ENCODE data around the gene ERMP1.

Gene ERMP1

DNA sequence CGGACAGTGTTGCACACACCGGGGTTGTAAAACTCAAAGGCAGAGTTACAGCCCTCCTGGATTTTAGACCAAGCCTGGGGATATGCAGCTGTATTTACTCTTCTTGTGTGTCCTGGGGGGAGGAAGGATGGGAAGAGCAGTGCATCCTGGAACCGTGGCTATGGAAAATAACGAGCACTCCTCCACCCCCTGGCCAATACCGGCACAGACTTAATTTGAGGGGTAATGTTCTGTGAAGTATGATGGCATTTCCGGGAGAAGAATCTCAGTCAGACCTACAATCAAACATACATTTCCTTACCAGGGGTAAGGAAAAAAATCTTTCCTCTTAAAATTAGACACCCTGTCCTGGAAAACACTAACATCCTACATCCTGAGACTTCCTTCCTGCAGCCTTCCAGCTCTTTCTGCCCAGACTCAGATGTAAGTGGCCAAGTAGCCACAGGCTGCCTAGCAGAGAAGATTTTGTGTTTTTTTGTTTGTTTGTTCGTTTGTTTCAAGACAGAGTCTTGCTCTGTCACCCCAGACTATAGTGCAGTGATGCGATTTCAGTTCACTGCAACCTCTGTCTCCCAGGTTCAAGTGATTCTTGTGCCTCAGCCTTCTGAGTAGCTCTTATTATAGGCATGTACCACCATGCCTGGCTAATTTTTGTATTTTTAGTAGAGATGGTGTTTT, 11.0 kb upstream of the ERMP1 start:
- Histone ChIP-seq H3K27ac (ENCODE audit: insufficient read depth, low read depth, low read length, poor library complexity, severe bottlenecking) (no peak overlapping the region), H3K36me3 (ENCODE audit: control insufficient read depth, insufficient read depth, low read length) (no peaks in the 10 kb centered on the region), H3K9me3 (ENCODE audit: control insufficient read depth, low read length) (no peaks in the 10 kb centered on the region), H3K4me1 (ENCODE audit: control insufficient read depth, insufficient read depth, low read length) (peaks cover 6% of the 10 kb centered on the region), H3K4me3 (ENCODE audit: insufficient read depth, low read depth, low read length) (no peak overlapping the region), H3K27me3 (ENCODE audit: control insufficient read depth, insufficient read depth, low read length, poor library complexity, severe bottlenecking) (no peaks in the 10 kb centered on the region)
- WGBS, 2 experiments, result 78 to 79% methylated on average over 5 to 7 of the region's 8 CpGs

DNA sequence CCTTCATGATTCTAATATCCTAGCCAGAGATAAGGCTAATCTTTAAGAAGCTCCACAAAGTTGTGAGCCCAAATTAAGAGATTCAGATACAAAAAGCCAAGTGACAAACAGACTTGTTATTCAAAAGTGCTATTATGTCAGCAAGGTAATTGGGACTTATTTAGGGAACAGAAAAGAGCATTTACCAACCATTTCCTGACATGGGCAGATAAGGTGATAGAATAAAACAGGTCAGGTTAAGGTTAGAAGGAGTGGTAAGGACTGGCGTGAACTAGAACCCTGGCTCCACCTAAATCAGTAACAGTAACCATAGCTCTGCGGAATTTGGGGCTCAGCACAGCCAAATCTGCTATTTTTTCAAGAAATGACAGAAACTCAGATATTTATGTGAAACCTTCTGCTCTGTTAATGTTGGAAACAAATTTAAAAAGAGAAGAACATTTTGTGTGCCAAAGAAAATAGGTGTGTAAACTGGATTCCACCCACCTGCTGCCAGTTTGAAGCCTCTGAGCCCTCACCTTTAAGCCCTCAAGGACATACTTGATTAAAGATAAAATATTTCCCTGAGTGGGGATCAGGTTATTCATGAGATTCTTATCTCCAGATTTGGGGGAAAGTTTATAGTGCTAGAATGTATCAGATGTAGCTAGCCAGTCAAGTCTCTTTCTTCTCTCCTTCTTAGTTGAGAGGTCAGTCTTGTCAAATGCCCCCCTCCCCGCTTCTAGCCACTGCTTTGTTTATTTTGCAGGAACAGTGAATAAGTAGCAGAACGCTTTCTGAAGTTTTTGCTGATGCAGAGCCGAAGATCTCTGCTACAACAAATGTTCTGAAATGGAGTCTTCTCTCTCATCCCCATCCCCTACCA, 10.2 kb upstream of the ERMP1 start:
- H3K4me3 ChIP-seq (ENCODE audit: insufficient read depth, low read depth, low read length), result no peak overlapping the region
- H3K36me3 ChIP-seq (ENCODE audit: control insufficient read depth, insufficient read depth, low read length), result no peaks in the 10 kb centered on the region
- 84 to 91% methylated on average over 5 of the region's 5 CpGs for WGBS, 2 experiments
- peaks cover 6% of the 10 kb centered on the region for H3K4me1 ChIP-seq (ENCODE audit: control insufficient read depth, insufficient read depth, low read length)
- no peaks in the 10 kb centered on the region for H3K27me3 ChIP-seq (ENCODE audit: control insufficient read depth, insufficient read depth, low read length, poor library complexity, severe bottlenecking)
- H3K9me3 ChIP-seq (ENCODE audit: control insufficient read depth, low read length), result no peaks in the 10 kb centered on the region
- H3K27ac ChIP-seq (ENCODE audit: insufficient read depth, low read depth, low read length, poor library complexity, severe bottlenecking), result no peak overlapping the region

DNA sequence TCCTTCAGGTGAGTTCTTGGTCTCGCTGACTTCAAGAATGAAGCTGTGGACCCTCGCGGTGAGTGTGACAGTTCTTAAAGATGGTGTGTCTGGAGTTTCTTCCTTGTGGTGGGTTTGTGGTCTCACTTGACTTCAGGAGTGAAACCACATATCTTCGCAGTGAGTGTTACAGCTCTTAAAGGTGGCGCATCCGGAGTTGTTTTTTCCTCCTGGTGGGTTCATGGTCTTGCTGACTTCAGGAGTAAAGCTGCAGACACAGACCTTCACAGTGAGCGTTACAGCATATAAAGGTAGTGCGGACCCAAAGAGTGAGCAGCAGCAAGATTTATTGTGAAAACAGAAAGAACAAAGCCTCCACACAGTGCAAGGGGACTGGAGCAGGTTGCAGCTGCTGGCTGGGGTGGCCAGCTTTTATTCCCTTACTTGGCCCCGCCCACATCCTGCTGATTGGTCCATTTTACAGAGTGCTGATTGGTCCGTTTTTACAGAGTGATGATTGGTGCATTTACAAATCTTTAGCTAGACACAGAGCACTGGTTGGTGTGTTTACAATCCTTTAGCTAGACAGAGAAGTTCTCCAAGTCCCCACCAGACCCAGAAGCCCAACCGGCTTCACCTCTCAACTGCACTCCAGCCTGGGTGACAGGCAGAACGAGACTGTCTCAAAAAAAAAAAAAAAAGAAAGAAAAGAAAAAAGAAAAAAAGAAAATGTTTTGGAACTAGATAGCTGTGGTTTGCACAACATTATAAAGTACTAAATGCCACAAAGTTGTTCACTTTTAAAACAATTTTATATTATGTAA, 9.1 kb upstream of the ERMP1 start:
- Histone ChIP-seq H3K4me3 (ENCODE audit: insufficient read depth, low read depth, low read length) (no peak overlapping the region), H3K27ac (ENCODE audit: insufficient read depth, low read depth, low read length, poor library complexity, severe bottlenecking) (no peak overlapping the region), H3K27me3 (ENCODE audit: control insufficient read depth, insufficient read depth, low read length, poor library complexity, severe bottlenecking) (no peaks in the 10 kb centered on the region), H3K9me3 (ENCODE audit: control insufficient read depth, low read length) (no peaks in the 10 kb centered on the region), H3K36me3 (ENCODE audit: control insufficient read depth, insufficient read depth, low read length) (no peaks in the 10 kb centered on the region), H3K4me1 (ENCODE audit: control insufficient read depth, insufficient read depth, low read length) (peaks cover 6% of the 10 kb centered on the region)
- 90 to 93% methylated on average over 11 to 12 of the region's 12 CpGs for WGBS, 2 experiments

DNA sequence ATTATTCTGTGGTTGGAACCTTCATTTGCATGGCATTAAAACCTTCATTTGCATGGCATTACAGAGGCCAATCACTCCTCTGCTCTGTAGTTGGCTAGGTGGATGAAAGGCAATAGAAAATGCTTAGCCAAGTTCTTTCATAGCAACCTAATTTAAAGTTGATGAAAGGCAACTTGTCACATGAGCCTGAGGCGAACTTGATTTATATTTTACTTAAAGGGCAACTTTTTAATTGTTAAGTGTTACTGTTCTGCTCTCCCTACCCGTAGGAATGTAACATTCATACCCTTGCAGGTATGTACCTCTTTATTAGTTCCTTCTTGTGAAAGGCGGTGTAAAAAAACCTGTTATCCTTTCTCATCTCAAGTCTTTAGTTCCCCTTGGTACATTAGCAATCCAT, 7.9 kb upstream of the ERMP1 start:
- Histone ChIP-seq H3K27ac (ENCODE audit: insufficient read depth, low read depth, low read length, poor library complexity, severe bottlenecking) (no peak overlapping the region), H3K27me3 (ENCODE audit: control insufficient read depth, insufficient read depth, low read length, poor library complexity, severe bottlenecking) (no peaks in the 10 kb centered on the region), H3K4me1 (ENCODE audit: control insufficient read depth, insufficient read depth, low read length) (peaks cover 6% of the 10 kb centered on the region), H3K4me3 (ENCODE audit: insufficient read depth, low read depth, low read length) (no peak overlapping the region), H3K36me3 (ENCODE audit: control insufficient read depth, insufficient read depth, low read length) (no peaks in the 10 kb centered on the region), H3K9me3 (ENCODE audit: control insufficient read depth, low read length) (no peaks in the 10 kb centered on the region)
- 86 to 88% methylated on average over 3 of the region's 3 CpGs for WGBS, 2 experiments

DNA sequence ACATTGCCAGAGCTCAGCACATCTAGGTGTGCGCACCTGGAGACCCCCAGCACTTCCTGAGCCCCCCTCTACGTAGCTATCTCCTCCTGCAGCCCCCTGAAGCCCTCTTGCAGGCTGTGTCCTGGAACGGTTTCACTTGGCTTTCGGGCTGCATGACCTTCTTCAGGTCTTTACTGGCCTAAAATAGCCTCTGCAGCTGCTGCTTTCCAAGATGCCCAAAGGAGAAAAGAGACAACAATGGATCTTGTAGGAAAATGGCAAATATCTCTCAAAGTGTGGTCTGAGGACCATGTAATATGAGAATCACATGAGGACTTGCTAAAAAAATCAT, 6.6 kb upstream of the ERMP1 start:
- WGBS, 2 experiments, result 92 to 94% methylated on average over 4 of the region's 4 CpGs
- Histone ChIP-seq H3K27ac (ENCODE audit: insufficient read depth, low read depth, low read length, poor library complexity, severe bottlenecking) (no peak overlapping the region), H3K36me3 (ENCODE audit: control insufficient read depth, insufficient read depth, low read length) (no peaks in the 10 kb centered on the region), H3K9me3 (ENCODE audit: control insufficient read depth, low read length) (no peaks in the 10 kb centered on the region), H3K4me1 (ENCODE audit: control insufficient read depth, insufficient read depth, low read length) (peaks cover 6% of the 10 kb centered on the region), H3K4me3 (ENCODE audit: insufficient read depth, low read depth, low read length) (no peak overlapping the region), H3K27me3 (ENCODE audit: control insufficient read depth, insufficient read depth, low read length, poor library complexity, severe bottlenecking) (no peaks in the 10 kb centered on the region)

DNA sequence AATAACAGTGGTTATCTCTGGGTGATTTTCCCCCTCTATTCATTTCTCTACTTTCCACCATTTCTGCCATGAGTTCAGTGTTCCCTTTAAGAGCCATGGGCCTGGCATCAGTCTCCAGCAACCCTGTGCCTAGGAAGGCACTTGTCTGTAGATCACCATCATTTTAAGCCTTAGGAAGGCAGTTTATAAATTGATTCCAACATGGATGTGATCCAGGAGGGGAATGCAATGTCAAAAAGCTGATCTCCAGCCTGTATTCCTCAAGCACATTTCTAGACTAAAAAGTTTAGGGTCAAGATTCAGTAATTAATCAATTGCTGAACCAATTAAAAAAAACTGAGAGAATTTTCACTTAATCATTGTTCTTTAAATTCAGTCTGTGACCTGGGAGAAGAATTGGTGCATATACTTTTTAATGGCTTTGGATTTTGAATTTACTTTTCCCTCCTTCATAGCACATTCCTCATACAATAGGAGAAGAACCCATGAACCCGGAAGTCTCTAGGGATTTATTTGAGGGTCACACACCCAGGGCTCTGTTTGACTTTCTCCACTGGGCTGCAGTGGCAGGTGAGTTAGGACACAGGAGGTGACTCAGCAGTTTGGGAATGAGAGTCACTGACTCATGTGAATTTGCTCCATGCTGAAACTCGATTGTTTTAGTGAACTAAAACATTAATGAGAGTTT, 6.1 kb upstream of the ERMP1 start:
- H3K27me3 ChIP-seq (ENCODE audit: control insufficient read depth, insufficient read depth, low read length, poor library complexity, severe bottlenecking), result no peaks in the 10 kb centered on the region

DNA sequence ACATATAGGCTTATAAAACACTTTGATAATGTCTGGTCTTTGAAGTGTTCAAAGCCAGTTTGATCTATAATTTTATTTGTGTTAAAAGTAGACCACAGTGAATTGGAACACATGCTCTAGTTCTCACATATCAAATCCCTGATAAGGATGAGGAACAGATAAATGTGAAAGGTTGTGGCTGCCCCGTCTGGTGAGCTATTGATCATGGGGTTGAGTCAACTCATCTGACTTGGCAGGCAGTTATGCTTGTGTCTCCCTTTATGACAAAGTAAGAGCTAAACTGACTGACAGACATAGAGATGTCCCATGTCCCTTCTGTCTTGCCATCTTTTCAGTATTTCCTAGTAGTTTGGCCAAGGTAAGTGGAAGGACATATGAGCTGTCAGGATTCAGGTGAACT, 2.9 kb upstream of the ERMP1 start:
- WGBS, 2 experiments, result 90 to 98% methylated on average over 1 of the region's 1 CpG
- no peaks in the 10 kb centered on the region for H3K36me3 ChIP-seq (ENCODE audit: control insufficient read depth, insufficient read depth, low read length)
- H3K27me3 ChIP-seq (ENCODE audit: control insufficient read depth, insufficient read depth, low read length, poor library complexity, severe bottlenecking), result peaks cover 8% of the 10 kb centered on the region

More for the DNA sequence above, 6.1 kb upstream of the ERMP1 start:
- Histone ChIP-seq H3K4me3 (ENCODE audit: insufficient read depth, low read depth, low read length) (no peak overlapping the region), H3K4me1 (ENCODE audit: control insufficient read depth, insufficient read depth, low read length) (peaks cover 6% of the 10 kb centered on the region), H3K36me3 (ENCODE audit: control insufficient read depth, insufficient read depth, low read length) (no peaks in the 10 kb centered on the region), H3K9me3 (ENCODE audit: control insufficient read depth, low read length) (no peaks in the 10 kb centered on the region), H3K27ac (ENCODE audit: insufficient read depth, low read depth, low read length, poor library complexity, severe bottlenecking) (no peak overlapping the region)
- 81 to 89% methylated on average over 2 of the region's 2 CpGs for WGBS, 2 experiments

DNA sequence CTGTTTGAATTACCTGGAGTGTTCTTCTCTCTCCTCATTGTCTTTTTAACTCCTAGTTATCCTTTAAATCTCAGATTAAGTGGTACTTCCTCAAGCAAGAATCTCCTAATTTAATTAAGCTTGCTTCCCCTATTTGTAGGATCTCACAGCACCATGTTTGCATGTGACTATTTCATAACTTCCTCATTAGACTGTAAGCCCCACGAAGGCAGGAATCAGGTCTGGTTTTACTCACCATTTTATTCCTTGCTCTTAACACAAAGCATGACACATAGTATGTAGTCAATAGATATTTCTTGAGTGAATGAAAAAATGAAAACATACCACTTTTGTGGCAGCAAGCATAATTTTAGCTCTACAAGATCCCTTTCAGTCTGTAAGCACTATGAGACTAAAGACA, 1.3 kb upstream of the ERMP1 start:
- 88% methylated on average over 1 of the region's 1 CpG for WGBS, 2 experiments
- H3K27me3 ChIP-seq (ENCODE audit: control insufficient read depth, insufficient read depth, low read length, poor library complexity, severe bottlenecking), result peaks cover 8% of the 10 kb centered on the region
- H3K9me3 ChIP-seq (ENCODE audit: control insufficient read depth, low read length), result no peaks in the 10 kb centered on the region
- H3K27ac ChIP-seq (ENCODE audit: insufficient read depth, low read depth, low read length, poor library complexity, severe bottlenecking), result no peak overlapping the region
- H3K36me3 ChIP-seq (ENCODE audit: control insufficient read depth, insufficient read depth, low read length), result no peaks in the 10 kb centered on the region
- H3K4me3 ChIP-seq (ENCODE audit: insufficient read depth, low read depth, low read length), result no peak overlapping the region
- H3K4me1 ChIP-seq (ENCODE audit: control insufficient read depth, insufficient read depth, low read length), result peaks cover 4% of the 10 kb centered on the region

More for the DNA sequence above, 2.9 kb upstream of the ERMP1 start:
- Histone ChIP-seq H3K4me1 (ENCODE audit: control insufficient read depth, insufficient read depth, low read length) (peaks cover 4% of the 10 kb centered on the region), H3K27ac (ENCODE audit: insufficient read depth, low read depth, low read length, poor library complexity, severe bottlenecking) (no peak overlapping the region), H3K4me3 (ENCODE audit: insufficient read depth, low read depth, low read length) (no peak overlapping the region), H3K9me3 (ENCODE audit: control insufficient read depth, low read length) (no peaks in the 10 kb centered on the region)

DNA sequence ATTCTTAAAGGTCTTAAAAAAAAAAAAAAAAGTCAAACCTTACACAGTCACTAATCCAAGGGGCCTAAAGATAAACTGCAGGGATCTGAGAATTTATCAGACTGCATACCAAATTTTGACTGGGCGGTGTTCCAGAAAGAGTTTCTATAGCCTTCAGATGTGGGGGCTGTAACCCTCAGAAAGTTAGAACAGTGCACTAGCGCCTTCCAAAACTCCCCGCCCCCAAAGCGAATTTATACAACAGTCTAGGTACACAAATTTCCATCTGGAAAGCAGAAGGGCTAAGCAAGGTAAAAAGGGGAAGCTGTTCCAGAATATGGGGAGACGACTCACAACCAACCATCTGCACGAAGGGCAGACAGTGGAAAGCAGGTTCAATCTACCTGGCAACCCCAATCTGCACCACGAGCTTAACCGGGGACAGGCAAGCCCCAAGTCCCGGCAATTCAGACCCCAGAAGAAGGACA, 813 bp downstream of the ERMP1 start:
- H3K36me3 ChIP-seq (ENCODE audit: control insufficient read depth, insufficient read depth, low read length), result no peaks in the 10 kb centered on the region
- H3K27ac ChIP-seq (ENCODE audit: insufficient read depth, low read depth, low read length, poor library complexity, severe bottlenecking), result no peak overlapping the region
- no peaks in the 10 kb centered on the region for H3K9me3 ChIP-seq (ENCODE audit: control insufficient read depth, low read length)
- peak overlapping the region; percentile 77 for H3K4me3 ChIP-seq (ENCODE audit: insufficient read depth, low read depth, low read length)
- H3K4me1 ChIP-seq (ENCODE audit: control insufficient read depth, insufficient read depth, low read length), result peaks cover 4% of the 10 kb centered on the region
- H3K27me3 ChIP-seq (ENCODE audit: control insufficient read depth, insufficient read depth, low read length, poor library complexity, severe bottlenecking), result peaks cover 8% of the 10 kb centered on the region
- WGBS, 2 experiments, result 16 to 19% methylated on average over 9 of the region's 9 CpGs
